T-helper 2 cell treated with Interferon-gamma antibody and Interleukin-4, amounts not matched to agents 100 ng/mL and 5 ng/mL, for 36 hours (primary cell): ENCODE data around the gene DUS1L. TPM values are rescaled to one million over a fixed set of nuclear protein-coding genes. Genes with fewer than 3 reads are reported as not detected.

ENCODE experiments used
- intact Hi-C: fragments of 100-400 bp; cut with micrococcal nuclease; formaldehyde crosslinking; loops from one replicate; pipeline ENCODE4 v1.15.1; 2023
- total RNA-seq: library from RNA; stranded (reverse); gene quantifications from 2 replicates; pipeline ENCODE4 v1.2.3, GENCODE V29; 2022

DUS1L gene
- total RNA-seq, 1 donor from 2014 or later = 129 TPM

DNA sequence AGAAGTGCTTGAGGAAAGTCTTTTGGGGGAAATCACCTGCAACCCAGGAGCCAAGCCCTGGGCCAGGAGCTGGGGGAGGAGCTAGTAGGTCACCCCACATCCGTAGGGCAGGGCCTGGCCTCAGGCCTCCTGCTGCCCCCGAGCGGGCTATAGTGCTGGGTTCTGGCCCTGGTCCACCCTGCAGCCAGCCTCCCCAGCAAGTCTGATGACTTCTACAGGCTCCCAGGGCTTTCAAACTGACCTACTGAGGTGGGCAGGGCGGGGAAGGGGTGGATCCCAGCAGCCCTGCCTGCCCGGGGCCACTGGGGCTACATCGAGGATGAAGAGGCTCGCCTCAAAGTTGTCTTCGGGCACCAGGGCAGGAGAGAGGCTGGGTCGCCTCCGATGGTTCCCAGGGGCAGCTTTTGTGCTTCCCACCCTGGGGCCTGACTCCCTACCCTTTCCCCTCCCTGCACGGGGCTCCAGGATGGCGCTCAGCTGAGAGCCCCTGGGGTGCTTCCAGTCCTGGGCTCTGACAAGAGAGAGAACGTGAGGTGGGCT, 47.9 kb downstream of the DUS1L start:
- intact Hi-C loops = no loop called here

GRCh38 chr17:82016875-82017459, 48.6 kb downstream of the DUS1L start:
- intact Hi-C loops = no loop called here

DNA sequence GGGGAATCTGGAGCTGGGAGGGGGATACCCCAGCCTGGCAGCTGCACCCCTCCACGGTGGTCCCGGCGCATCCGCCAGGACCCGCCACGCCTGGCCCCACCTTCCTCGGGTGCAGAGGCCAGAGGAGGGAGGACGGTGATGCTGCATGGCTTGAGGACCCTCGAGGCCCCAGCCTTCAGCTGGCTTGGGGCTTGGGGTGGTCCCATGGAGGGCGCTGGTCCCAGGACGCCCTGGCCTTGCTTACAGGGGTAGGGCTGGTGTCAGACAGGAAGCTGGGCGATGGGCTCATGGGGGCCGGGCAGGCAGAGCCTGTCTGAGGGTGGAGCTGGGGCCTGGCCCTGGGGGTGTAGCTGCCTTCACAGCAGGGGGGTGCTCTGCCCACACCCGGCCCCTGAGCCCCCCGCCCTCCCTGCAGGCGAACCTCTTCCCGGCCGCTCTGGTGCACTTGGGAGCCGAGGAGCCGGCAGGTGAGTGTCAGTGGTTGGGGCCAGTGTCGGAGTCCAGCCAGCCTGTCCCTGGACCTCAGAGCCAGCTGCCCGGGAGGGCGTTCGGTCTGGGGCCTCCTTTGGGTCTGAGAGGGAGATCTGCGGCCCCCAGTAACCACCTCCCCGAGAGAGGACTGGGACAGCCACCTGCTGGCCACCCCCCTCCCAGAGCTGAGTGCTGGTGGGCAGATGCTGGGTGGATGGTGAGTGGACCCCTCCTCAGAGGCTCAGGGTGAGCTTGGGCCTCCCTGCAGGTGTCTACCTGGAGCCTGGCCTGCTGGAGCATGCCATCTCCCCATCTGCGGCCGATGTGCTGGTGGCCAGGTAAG, 49.3 kb downstream of the DUS1L start:
- intact Hi-C loops = no loop called here

GRCh38 chr17:82015311-82015971, 50.2 kb downstream of the DUS1L start:
- intact Hi-C loops = no loop called here

DNA sequence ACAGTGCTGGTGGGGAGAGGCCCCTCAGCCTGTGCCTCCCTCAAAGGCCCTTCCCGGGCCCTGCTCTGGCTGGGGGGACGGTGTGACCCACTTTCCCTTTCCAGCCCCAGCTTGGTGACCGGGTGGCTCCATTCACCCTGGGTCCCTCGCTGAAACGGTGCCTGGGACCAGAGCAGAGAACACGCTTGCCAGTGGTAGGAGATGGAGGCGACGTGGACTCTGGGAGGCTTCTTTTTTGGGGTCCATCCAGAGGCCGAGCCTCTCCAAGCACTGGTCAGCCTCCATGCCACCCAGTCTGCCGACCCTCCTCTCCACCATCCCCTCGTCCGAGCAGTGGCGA, 50.7 kb downstream of the DUS1L start:
- intact Hi-C loops = no loop called here

- intact Hi-C loops = no loop called here
Measured at GRCh38 chr17:82014432-82014831, 51.2 kb downstream of the DUS1L start.

GRCh38 chr17:82013772-82014321, 51.8 kb downstream of the DUS1L start:
- intact Hi-C loops = no loop called here

- intact Hi-C loops = no loop called here
Measured at GRCh38 chr17:82013341-82013740, 52.3 kb downstream of the DUS1L start.

DNA sequence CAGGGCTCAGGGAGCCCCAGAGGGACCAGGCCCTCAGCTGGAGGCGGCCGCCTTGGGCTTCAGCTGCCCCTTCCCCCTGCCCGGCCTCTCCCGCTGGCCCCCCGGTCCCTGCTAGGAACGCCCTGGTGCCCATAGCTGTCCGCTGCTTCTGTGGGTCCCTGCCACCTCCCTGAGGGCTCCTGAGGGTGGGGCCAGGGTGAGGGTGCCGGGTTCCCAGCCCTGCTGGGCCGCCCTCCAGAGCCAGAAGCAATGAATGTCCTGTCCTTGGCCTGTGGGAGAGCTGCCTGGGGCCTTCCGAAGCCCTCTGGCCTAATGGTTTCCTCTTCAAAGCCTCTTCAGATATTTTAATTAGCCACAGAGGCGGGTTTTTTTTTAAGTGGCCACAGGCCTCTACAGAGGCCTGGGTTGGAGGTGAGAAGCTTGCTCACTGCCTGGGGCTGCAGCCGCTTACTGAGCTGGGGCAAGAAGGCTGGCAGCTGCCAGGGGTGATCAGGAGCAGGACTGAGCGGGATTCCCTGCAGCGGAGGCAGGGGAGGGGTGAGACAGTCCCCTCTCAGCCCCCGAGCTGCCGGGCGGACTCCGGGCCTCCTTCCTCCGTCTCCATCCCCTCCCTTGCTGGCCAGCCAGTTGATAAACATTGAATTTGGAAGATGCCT, 52.8 kb downstream of the DUS1L start:
- intact Hi-C loops = no loop called here

- intact Hi-C loops = no loop called here
Measured at GRCh38 chr17:82012261-82012639, 53.4 kb downstream of the DUS1L start.

DNA sequence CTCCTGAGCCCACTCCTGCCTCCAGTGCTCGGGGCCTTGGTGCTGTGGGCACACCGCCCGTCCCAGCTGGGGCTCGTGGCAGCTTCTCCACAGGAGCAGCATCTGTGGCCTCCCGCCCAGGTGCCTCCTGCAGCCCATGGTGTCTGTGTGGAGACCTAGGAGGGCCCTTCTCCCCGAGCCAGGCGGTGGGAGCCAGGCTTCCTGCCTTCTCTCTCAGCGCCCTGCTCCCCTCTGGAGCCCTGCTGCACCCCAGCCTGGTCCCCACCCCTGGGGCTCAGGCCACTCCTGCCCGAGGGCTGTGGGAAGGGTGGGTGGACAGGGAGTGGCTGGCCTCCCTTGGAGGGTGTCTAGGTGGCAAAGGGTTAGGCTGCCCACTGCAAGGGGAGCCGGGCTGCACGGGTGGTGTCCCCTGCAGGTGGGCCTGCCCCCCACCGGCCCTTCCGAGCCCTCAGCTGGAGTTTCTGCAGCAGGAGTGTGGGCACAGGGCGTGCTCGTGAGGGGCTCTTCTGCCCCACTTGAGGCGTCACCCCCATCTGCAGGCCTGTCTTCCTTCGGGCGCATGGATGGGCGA, 53.9 kb downstream of the DUS1L start:
- intact Hi-C loops = no loop called here

DNA sequence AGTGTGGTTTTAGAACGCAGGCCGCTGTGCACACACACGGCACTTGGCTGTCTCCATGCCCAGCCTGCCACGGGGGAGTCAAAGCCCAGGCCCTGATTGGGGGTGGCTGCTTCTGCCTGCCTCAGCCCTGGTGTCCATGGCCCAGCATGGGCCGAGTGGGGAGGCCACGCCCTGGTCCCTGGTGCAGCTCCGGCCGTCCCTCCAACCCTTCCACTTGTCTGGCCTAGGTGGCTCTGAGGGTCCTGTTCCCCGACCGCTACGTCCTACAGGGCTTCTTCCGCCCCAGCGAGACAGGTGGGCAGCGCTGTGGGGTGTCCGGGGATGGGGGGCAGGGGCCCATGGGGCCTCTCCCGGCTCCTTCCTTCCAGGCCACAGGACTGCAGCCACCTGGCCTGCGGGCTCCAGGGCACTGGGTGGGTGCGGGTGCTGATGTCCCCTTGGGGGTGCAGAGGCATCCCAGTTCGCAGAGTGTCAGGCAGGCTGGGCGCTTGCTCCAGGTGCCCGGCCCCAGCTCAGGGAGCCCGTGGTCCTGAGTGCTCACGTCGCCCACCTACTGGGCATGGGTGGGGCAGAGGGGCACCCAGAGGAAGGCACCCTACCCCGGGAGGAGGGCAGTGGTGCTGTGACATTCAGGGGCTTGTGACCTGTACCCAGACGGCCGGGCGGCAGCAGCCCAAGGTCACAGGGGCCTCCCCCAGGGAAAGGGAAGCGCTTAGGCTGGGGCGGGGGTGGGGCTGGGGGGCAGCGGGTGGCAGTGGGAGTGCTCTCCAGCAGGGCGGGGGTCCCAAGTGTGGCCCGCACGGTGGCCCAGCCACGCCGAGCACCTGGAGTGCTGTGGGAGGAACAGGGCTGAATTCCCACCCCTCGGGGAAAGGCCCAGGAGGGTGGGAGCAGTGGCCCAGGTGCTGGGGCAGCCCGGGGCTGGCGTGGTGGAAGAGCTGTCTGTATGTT, 54.8 kb downstream of the DUS1L start:
- intact Hi-C loops = no loop called here

DNA sequence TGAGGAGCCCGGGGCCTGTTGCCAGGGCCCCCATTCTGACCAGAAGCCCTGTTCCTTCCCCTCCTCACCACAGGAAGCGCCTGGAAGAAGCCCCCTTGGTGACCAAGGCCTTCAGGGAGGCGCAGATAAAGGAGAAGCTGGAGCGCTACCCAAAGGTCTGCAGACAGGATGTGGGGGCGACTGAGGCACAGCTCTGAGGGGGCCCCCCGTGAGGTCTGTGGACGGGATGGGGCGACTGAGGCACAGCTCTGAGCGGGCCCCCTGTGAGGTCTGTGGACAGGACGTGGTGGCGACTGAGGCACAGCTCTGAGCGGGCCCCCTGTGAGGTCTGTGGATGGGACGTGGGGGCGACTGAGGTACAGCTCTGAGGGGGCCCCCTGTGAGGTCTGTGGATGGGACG, 56.2 kb downstream of the DUS1L start:
- intact Hi-C loops = no loop called here

- intact Hi-C loops = no loop called here
Measured at GRCh38 chr17:82008941-82009405, 56.6 kb downstream of the DUS1L start.

- intact Hi-C loops = no loop called here
Measured at GRCh38 chr17:82008258-82008940, 57.2 kb downstream of the DUS1L start.
